Testis (tissue), 3 donors: ENCODE results near the gene KIF26A. TPM values are rescaled to one million over a fixed set of nuclear protein-coding genes. Genes with fewer than 3 reads are reported as not detected.

Experiments used
- DNase-seq: peaks from one replicate; pipeline ENCODE4 v3.0.0-alpha.2; 2019
- H3K27ac ChIP-seq, 2 donors: fragments of 200-600 bp; sonication (generic); one replicate each; pipeline ENCODE4 v1.5.1; 2019
- H3K27me3 ChIP-seq: fragments of 200-600 bp; sonication (generic); one replicate; pipeline ENCODE4 v1.5.1; 2019
- H3K36me3 ChIP-seq: fragments of 200-600 bp; sonication (generic); one replicate; pipeline ENCODE4 v1.5.1; 2017; ENCODE audit warnings: low read depth; ENCODE audit errors: missing control alignments
- H3K4me1 ChIP-seq: fragments of 200-600 bp; sonication (generic); one replicate; pipeline ENCODE4 v1.5.1; 2019
- H3K4me3 ChIP-seq, 2 donors: fragments of 200-600 bp; sonication (generic); one replicate each; pipeline ENCODE4 v1.5.1; 2017 to 2019
- H3K9me3 ChIP-seq: fragments of 200-600 bp; sonication (generic); one replicate; pipeline ENCODE4 v1.5.1; 2017
- CTCF ChIP-seq, 3 experiments: fragments of 450-650 bp in 2 of 3; fragments of 200-600 bp in 1 of 3; sonication (generic) in 1 of 3; IDR thresholded peaks; one replicate each; pipeline ENCODE4 v1.5.1; 2016 to 2019; ENCODE audit warnings: antibody characterized with exemption in 3 of 3, mild to moderate bottlenecking in 2 of 3, moderate library complexity in 1 of 3
- POLR2A ChIP-seq: fragments of 450-650 bp; IDR thresholded peaks from one replicate; pipeline ENCODE4 v1.6.1; 2017; ENCODE audit warnings: antibody characterized with exemption, mild to moderate bottlenecking, moderate library complexity
- WGBS, 2 donors: methylation state at CpG; one replicate each; pipeline ENCODE4 v1.1.5; 2018; 5-methylcytosine and 5-hydroxymethylcytosine counted together
- intact Hi-C: fragments of 100-400 bp; cut with DNase I; formaldehyde crosslinking; loops from one replicate; pipeline ENCODE4 v1.15.1; 2023; ENCODE audit warnings: low total_unique reads
- polyA plus RNA-seq: library from polyadenylated mRNA; stranded (reverse); fragments of 350-450 nt; fragmentation: Illumina TruSeq; extraction: RNeasy Lipid Tissue Mini Kit (QIAGEN cat#74804); gene quantifications from one replicate; pipeline ENCODE4 v1.2.3, GENCODE V29; 2014; ENCODE audit warnings: low read depth, low replicate concordance; ENCODE audit not compliant: insufficient read depth
- total RNA-seq, 2 donors: library from RNA; depleted of rRNA; stranded (reverse); fragments of >200 nt; gene quantifications; one replicate each; pipeline ENCODE4 v1.2.3, GENCODE V29; 2016

Gene KIF26A
- total and polyA plus RNA-seq, 3 donors from 2014 or later: 5.6 to 21.2 (median 18.3) TPM

DNA sequence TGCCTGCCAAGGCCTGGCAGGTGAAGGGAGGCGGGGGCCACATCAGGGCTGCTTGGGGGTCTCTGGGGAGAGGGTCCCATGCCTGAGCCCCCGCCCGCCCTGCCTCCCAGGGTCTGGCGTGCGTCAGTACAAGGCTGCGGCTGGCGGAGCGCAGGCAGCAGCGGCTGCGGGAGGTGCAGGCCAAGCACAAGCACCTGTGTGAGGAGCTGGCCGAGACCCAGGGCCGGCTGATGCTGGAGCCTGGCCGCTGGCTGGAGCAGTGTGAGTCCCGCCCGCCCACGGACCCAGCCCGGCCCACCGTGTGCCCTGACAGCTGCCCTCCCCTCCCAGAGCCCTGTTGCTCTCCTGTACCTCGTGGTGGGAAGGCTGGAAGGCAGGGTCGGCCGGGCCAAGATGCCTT lies 40.7 kb downstream of the KIF26A start:
- no peaks in the 10 kb centered on the region for H3K36me3 ChIP-seq
- DNase-seq: no peak
- no peak for TF ChIP-seq CTCF (IDR thresholded peaks at IDR 0.05)
- TF ChIP-seq POLR2A: no peak
- H3K4me3 ChIP-seq: no peak overlapping the region
- intact Hi-C loops: no loop called here
- H3K27me3 ChIP-seq: no peaks in the 10 kb centered on the region
- no peak overlapping the region for H3K27ac ChIP-seq
- H3K4me1 ChIP-seq: no peaks in the 10 kb centered on the region
- 67% methylated on average over 21 of the region's 21 CpGs; no CpG with 5 or more reads in 1 of the 2 donors for WGBS, 2 donors
- no peaks in the 10 kb centered on the region for H3K9me3 ChIP-seq

DNA sequence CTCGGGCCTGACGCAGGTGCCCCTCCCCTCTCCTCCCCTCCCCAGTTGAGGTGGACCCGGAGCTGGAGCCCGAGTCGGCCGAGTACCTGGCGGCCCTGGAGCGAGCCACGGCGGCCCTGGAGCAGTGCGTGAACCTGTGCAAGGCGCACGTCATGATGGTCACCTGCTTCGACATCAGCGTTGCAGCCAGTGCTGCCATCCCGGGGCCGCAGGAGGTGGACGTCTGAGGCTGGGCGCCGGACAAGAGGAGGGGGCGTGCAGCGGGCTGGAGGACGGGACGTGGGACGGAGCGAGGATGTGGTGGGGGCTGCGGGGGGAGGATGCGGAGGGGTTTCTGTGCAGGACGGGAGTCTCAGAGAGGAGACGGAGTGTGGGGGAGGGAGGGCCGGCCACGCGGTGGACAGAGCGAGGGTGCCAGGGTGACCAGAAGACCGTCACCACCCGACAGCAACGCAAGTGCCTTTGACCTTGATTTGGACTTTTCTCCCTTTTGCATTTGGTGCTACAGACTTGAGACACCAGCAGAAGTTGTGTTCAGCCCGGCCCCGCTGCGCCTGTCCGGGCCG lies 41.3 kb downstream of the KIF26A start:
- no peaks in the 10 kb centered on the region for H3K36me3 ChIP-seq
- no peak overlapping the region for H3K27ac ChIP-seq
- TF ChIP-seq POLR2A: no peak
- no peak for TF ChIP-seq CTCF (IDR thresholded peaks at IDR 0.05)
- H3K4me3 ChIP-seq: no peak overlapping the region
- no peaks in the 10 kb centered on the region for H3K27me3 ChIP-seq
- H3K9me3 ChIP-seq: no peaks in the 10 kb centered on the region
- no peak for DNase-seq
- intact Hi-C loops: no loop called here
- 75 to 93% methylated on average over 37 to 42 of the region's 42 CpGs for WGBS, 2 donors
- H3K4me1 ChIP-seq: no peaks in the 10 kb centered on the region

- intact Hi-C loops: no loop called here
- Histone ChIP-seq H3K4me1 (no peaks in the 10 kb centered on the region), H3K9me3 (no peaks in the 10 kb centered on the region), H3K36me3 (no peaks in the 10 kb centered on the region), H3K27me3 (no peaks in the 10 kb centered on the region), H3K4me3 (no peak overlapping the region), H3K27ac (no peak overlapping the region)
- no peak for DNase-seq
- no peak for TF ChIP-seq CTCF (IDR thresholded peaks at IDR 0.05)
- TF ChIP-seq POLR2A: no peak
- 83 to 89% methylated on average over 11 to 26 of the region's 26 CpGs for WGBS, 2 donors
Measured at GRCh38 chr14:104180561-104181165, 42.3 kb downstream of the KIF26A start.

GRCh38 chr14:104181761-104182530 lies 43.6 kb downstream of the KIF26A start:
- Histone ChIP-seq H3K4me3 (no peak overlapping the region), H3K4me1 (no peaks in the 10 kb centered on the region), H3K27me3 (no peaks in the 10 kb centered on the region), H3K36me3 (no peaks in the 10 kb centered on the region), H3K9me3 (no peaks in the 10 kb centered on the region), H3K27ac (no peak overlapping the region)
- no peak for DNase-seq
- intact Hi-C loops: no loop called here
- WGBS, 2 donors: 90 to 94% methylated on average over 9 to 27 of the region's 27 CpGs
- TF ChIP-seq POLR2A (no peak), CTCF (IDR thresholded peaks at IDR 0.05) (no peak)
